GM06990 (cell line): ENCODE data around the gene IDH3A.

Experiments used
- DNase-seq: peaks from one replicate; pipeline ENCODE4 v3.0.0-alpha.2; 2011; ENCODE audit not compliant: insufficient read length; ENCODE audit errors: extremely low read depth
- H3K27me3 ChIP-seq: replicated peaks from 2 replicates; pipeline ENCODE4 v1.6.0; 2011; ENCODE audit warnings: low read length; ENCODE audit not compliant: control insufficient read depth, insufficient read depth
- H3K36me3 ChIP-seq: 2 replicates; pipeline ENCODE4 v1.5.1; 2011; ENCODE audit warnings: low read length; ENCODE audit not compliant: control insufficient read depth, insufficient read depth
- H3K4me3 ChIP-seq: replicated peaks from 2 replicates; pipeline ENCODE4 v1.5.1; 2011; ENCODE audit warnings: low read depth, mild to moderate bottlenecking, control low read depth, low read length
- CTCF ChIP-seq: IDR thresholded peaks from 2 replicates; pipeline ENCODE4 v1.5.1; 2011; ENCODE audit warnings: low read length, control low read depth, mild to moderate bottlenecking, inconsistent platforms; ENCODE audit not compliant: insufficient read depth, poor library complexity, severe bottlenecking

The IDH3A gene

GRCh38 chr15:78178064-78178463, 28.9 kb downstream of the IDH3A start:
- no peak for TF ChIP-seq CTCF
- no peaks in the 10 kb centered on the region for H3K27me3 ChIP-seq
- H3K4me3 ChIP-seq, result no peak overlapping the region
- DNase-seq, result no peak
- H3K36me3 ChIP-seq, result peaks cover 2% of the 10 kb centered on the region; the same call in 1 of the 2 replicates

DNA sequence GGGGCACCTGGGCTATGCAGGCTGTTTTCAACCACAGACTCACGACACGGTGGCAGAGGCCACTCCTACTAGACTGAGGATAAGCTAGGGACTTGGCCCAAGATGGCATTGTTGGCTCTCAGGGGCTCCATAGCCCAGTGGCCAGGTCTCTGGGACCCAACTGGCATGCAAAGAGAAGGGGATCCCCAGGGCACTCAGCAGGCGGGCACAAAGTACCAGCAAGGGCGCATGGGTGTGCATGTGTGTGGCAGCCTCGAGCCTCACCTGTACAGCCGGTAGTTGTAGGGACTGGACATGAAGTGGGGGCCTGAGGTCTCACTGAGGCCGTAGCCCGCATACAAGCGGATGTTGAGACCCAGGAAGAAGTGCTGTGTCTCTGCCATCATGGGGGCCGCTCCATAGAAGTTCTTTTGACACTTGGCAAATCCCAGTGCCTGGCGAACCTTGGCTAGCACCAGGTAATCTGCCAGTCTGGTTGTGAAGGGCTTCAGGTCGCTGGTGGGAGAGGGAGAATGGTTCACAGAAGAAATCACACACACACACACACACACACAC, 30.2 kb downstream of the IDH3A start:
- Histone ChIP-seq H3K27me3 (no peaks in the 10 kb centered on the region), H3K36me3 (peaks cover 2% of the 10 kb centered on the region; the same call in 1 of the 2 replicates), H3K4me3 (no peak overlapping the region)
- no peak for DNase-seq
- no peak for TF ChIP-seq CTCF

DNA sequence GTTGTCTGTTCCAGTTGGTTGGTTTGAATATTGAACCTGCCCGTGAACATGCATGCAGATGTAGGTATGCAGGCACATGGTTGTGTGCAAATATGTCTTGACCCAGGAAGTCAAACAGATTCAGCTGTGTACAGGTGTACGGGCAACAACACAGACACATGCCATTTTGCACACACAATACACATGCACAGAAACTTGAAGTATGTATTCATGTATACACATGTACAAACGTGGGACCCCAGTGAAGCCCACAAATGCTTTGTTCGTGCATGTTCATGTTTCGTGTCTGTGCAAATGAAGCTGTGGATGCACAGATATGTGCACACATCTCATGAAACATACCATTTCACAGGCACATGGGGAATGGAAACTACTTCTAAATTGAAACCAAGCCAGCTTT, 30.7 kb downstream of the IDH3A start:
- no peak for TF ChIP-seq CTCF
- DNase-seq, result no peak
- no peaks in the 10 kb centered on the region for H3K27me3 ChIP-seq
- H3K4me3 ChIP-seq, result no peak overlapping the region
- H3K36me3 ChIP-seq, result no peaks in the 10 kb centered on the region

DNA sequence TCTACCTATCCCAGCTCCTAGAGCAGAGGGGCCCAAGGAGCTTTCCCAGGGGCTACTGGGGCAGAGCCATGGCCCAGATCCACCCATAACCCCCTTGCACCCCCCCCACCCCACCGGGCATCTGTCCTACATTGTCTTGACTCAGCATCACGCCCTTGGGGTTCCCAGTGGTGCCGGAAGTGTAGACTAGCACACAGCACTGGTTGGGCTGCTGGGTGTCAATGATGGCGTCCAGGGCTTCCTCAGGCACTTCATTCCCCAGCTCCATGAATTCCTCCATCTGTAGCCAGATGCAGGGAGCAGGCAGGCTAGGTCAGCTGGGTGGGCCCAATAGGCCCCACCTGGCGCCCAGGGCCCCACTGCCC, 33.2 kb downstream of the IDH3A start:
- Histone ChIP-seq H3K27me3 (no peaks in the 10 kb centered on the region), H3K36me3 (no peaks in the 10 kb centered on the region), H3K4me3 (no peak overlapping the region)
- DNase-seq, result no peak
- TF ChIP-seq CTCF, result no peak

DNA sequence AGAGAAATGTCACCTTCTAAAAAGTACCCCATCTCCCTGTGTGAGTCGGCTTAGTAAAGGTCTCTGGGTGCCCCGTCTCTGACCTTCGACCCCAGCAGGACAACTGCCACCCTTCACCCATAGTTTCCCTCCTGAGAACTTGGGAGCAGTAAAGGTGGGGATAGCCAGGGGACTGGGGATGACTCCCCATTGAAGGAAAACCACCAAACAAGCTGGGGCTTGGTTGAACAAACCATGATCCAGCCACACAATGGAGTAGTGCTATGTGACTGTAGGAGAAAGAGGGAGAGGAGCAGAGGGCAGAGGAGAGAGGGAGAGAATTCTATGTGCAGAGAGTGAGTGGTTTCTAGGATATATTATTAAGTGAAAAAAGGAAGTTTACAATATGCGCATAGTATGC, 33.7 kb downstream of the IDH3A start:
- Histone ChIP-seq H3K36me3 (no peaks in the 10 kb centered on the region), H3K27me3 (no peaks in the 10 kb centered on the region), H3K4me3 (no peak overlapping the region)
- no peak for TF ChIP-seq CTCF
- no peak for DNase-seq
